Measurements from ENCODE around the gene CRB3. TPM values are rescaled to one million over a fixed set of nuclear protein-coding genes. Genes with fewer than 3 reads are reported as not detected.

Gene CRB3
- total RNA-seq, 1 donor from 2014 or later, result not detected

Small RNA genes within 50 kb of the gene (small RNA-seq; reads per million reads assigned to genes)
- not detected for gene AC010503.2

Other genes starting within 250 kb of the CRB3 start
- 2.6 TPM for gene MLLT1, start 184.3 kb upstream of the CRB3 start, total RNA-seq
- 0.52 TPM for gene ACER1, start 130.7 kb upstream of the CRB3 start, total RNA-seq
- 29.7 TPM for gene CLPP, start 102.7 kb upstream of the CRB3 start, total RNA-seq
- 75.2 TPM for gene ALKBH7, start 91.5 kb upstream of the CRB3 start, total RNA-seq
- gene PSPN, start 88.3 kb upstream of the CRB3 start, total RNA-seq, result 1.0 TPM
- 36.5 TPM for gene GTF2F1, start 71.1 kb upstream of the CRB3 start, total RNA-seq
- 65.2 TPM for gene KHSRP, start 39.5 kb upstream of the CRB3 start, total RNA-seq
- 0.52 TPM for gene SLC25A41, start 30.5 kb upstream of the CRB3 start, total RNA-seq
- 7.8 TPM for gene SLC25A23, start 4.5 kb upstream of the CRB3 start, total RNA-seq
- not detected for gene DENND1C, start 17.5 kb downstream of the CRB3 start, total RNA-seq
- gene TUBB4A, start 38.0 kb downstream of the CRB3 start, total RNA-seq, result not detected
- gene TNFSF9, start 66.8 kb downstream of the CRB3 start, total RNA-seq, result 1.0 TPM
- gene CD70, start 126.9 kb downstream of the CRB3 start, total RNA-seq, result 1.0 TPM
- not detected for gene TNFSF14, start 205.9 kb downstream of the CRB3 start, total RNA-seq

Measured in skeletal muscle tissue (tissue), 2 donors.